Uterus (tissue), 4 donors: ENCODE results near the gene ZNF717. TPM values are rescaled to one million over a fixed set of nuclear protein-coding genes. Genes with fewer than 3 reads are reported as not detected.
"Not testable (repeated sequence)": the region's sequence is repeated elsewhere in the genome, so short reads cannot be mapped to it uniquely, and the experiment has no call there.

Experiments
- DNase-seq, 2 donors: peaks; one replicate each; pipeline ENCODE4 v3.0.0-alpha.2; 2019 to 2020
- H3K27ac ChIP-seq, 2 donors: fragments of 200-600 bp; sonication (generic); 1 replicate in 1 of 2; 2 replicates in 1 of 2; pipeline ENCODE4 v1.5.1; 2016 to 2018
- H3K27me3 ChIP-seq, 2 donors: fragments of 200-600 bp; sonication (generic); one replicate each; pipeline ENCODE4 v1.5.1; 2018 to 2019; ENCODE audit warnings: control low read depth in 1 of 2
- H3K36me3 ChIP-seq, 2 donors: fragments of 200-600 bp; sonication (generic); one replicate each; pipeline ENCODE4 v1.5.1; 2019; ENCODE audit warnings: control low read depth in 1 of 2
- H3K4me1 ChIP-seq, 2 donors: fragments of 200-600 bp; sonication (generic); one replicate each; pipeline ENCODE4 v1.5.1; 2018 to 2019; ENCODE audit warnings: control low read depth in 1 of 2
- H3K4me3 ChIP-seq, 2 donors: fragments of 200-600 bp; sonication (generic); 1 replicate in 1 of 2; 2 replicates in 1 of 2; pipeline ENCODE4 v1.5.1; 2018 to 2019; ENCODE audit warnings: mild to moderate bottlenecking in 1 of 2
- H3K9me3 ChIP-seq, 2 donors: fragments of 200-600 bp; sonication (generic); one replicate each; pipeline ENCODE4 v1.5.1; 2019; ENCODE audit warnings: control low read depth in 1 of 2
- POLR2A ChIP-seq, 2 donors: fragments of 450-650 bp; IDR thresholded peaks; one replicate each; pipeline ENCODE4 v1.6.1; 2016; ENCODE audit warnings: antibody characterized with exemption in 2 of 2, mild to moderate bottlenecking in 1 of 2, moderate library complexity in 1 of 2
- intact Hi-C: fragments of 100-400 bp; cut with DNase I; formaldehyde crosslinking; loops from one replicate; pipeline ENCODE4 v1.15.1; 2023; ENCODE audit warnings: low total_unique reads
- total RNA-seq, 4 donors: library from RNA; depleted of rRNA in 3 of 4; stranded (reverse); fragments of >200 nt in 3 of 4; gene quantifications; one replicate each; pipeline versions ENCODE4 v1.1.0 to v1.2.4, GENCODE V29; 2014 to 2023
- TF ChIP-seq, protein P1 (sequence below), 4 experiments: fragments of 200-600 bp in 2 of 4; fragments of 450-650 bp in 2 of 4; sonication (generic) in 2 of 4; IDR thresholded peaks; one replicate each; pipeline ENCODE4 v1.5.1; 2016 to 2019; ENCODE audit warnings: antibody characterized with exemption in 4 of 4, mild to moderate bottlenecking in 2 of 4, moderate library complexity in 1 of 4
- donor health status: DM: yes; HTN: yes; CAD: no.

Gene ZNF717
- 10 to 100 TPM; 11.3 to 30.3 (median 18.7) TPM for total RNA-seq

- intact Hi-C loops, H3K4me1 ChIP-seq: not testable (repeated sequence)
- TF ChIP-seq, protein P1, sequence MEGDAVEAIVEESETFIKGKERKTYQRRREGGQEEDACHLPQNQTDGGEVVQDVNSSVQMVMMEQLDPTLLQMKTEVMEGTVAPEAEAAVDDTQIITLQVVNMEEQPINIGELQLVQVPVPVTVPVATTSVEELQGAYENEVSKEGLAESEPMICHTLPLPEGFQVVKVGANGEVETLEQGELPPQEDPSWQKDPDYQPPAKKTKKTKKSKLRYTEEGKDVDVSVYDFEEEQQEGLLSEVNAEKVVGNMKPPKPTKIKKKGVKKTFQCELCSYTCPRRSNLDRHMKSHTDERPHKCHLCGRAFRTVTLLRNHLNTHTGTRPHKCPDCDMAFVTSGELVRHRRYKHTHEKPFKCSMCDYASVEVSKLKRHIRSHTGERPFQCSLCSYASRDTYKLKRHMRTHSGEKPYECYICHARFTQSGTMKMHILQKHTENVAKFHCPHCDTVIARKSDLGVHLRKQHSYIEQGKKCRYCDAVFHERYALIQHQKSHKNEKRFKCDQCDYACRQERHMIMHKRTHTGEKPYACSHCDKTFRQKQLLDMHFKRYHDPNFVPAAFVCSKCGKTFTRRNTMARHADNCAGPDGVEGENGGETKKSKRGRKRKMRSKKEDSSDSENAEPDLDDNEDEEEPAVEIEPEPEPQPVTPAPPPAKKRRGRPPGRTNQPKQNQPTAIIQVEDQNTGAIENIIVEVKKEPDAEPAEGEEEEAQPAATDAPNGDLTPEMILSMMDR (IDR thresholded peaks at IDR 0.05) = peak in 3 of 4 experiments; percentile 20 to 28 (median 25)
- TF ChIP-seq POLR2A (IDR thresholded peaks at IDR 0.05) = peak; percentile 21 to 58
Measured at GRCh38 chr3:75785081-75785755, at the start of gene ZNF717. TSS of gene ZNF717 (minus strand) at chr3:75785549. CDS start at chr3:75783362, 2,187 bp downstream.

DNA sequence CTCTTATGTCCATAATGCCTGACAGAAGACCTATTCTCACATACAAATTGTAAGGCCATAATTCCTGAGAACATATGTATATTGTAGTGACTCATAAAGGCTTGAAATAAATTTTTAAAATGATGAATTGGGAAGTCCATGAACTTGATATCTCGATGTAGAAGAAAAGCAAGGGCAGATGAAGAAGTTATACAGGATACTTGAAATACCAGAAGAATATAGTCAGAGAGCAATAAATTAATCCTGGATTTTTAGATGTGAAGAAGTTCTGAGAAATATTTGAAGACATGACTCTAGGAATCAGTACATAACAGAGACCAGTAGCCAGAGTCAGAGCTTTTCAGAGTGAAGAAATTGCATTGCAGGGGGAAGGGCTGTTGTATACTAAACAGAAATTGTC, 45.7 kb upstream of the ZNF717 start:
- DNase-seq, H3K27ac ChIP-seq, H3K4me1 ChIP-seq, H3K36me3 ChIP-seq, H3K27me3 ChIP-seq, H3K9me3 ChIP-seq, H3K4me3 ChIP-seq, intact Hi-C loops: not testable (repeated sequence)

More at GRCh38 chr3:75785081-75785755, at the start of gene ZNF717:
- H3K4me3 ChIP-seq = peak within 1 kb of the TSS; percentile 77 to 96
- not testable (repeated sequence) for H3K9me3 ChIP-seq, H3K27me3 ChIP-seq, H3K36me3 ChIP-seq
- peak; percentile 96 to 97 for DNase-seq
- H3K27ac ChIP-seq = peak within 1 kb of the TSS; percentile 87

- H3K36me3 ChIP-seq, intact Hi-C loops, H3K4me1 ChIP-seq, DNase-seq, H3K27ac ChIP-seq, H3K4me3 ChIP-seq, H3K27me3 ChIP-seq, H3K9me3 ChIP-seq: not testable (repeated sequence)
Measured at GRCh38 chr3:75818019-75818418, 32.7 kb upstream of the ZNF717 start.

DNA sequence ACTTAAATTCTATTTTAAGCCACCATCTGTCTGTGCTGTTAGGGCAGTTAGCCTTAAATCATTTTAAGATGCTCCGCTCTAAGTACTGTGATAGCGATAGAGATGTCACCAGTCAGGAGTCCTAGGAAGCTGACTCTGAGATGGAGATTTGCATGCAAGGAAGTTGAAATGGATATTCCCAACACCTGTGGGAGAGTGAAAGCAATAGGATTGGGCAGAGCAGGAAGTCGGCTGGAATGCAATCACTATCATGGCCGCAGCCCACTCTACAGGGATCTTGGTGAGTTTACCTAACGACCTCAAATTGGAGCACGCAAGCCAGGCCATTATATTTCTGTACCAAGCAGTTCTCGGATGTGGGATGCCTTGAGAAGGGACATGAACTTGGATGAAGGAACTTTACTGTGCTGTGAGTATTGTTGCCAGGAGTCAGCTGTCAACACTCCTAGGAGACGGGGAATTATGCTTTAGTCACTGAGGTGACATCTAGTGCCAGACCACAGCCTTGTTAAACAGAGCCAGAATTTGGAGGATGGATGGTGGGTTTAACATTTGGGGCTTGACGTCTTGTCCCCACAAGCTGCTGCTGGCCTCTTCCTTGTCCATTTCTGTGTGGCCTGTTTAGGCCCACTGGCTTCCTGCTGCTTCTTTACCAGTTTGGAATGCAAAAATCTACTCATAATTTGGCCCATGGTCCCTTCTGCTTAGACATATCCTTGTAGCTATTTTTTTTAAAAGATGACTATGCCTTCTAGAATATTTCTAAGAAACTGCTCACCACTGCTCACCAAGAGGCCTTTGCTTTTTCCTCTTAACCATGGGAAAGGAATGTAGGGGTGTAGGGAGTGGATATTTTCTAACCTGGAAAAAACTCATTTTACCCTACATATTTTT, 31.2 kb upstream of the ZNF717 start:
- DNase-seq, intact Hi-C loops, H3K36me3 ChIP-seq, H3K9me3 ChIP-seq, H3K27ac ChIP-seq, H3K4me3 ChIP-seq, H3K4me1 ChIP-seq, H3K27me3 ChIP-seq: not testable (repeated sequence)

DNA sequence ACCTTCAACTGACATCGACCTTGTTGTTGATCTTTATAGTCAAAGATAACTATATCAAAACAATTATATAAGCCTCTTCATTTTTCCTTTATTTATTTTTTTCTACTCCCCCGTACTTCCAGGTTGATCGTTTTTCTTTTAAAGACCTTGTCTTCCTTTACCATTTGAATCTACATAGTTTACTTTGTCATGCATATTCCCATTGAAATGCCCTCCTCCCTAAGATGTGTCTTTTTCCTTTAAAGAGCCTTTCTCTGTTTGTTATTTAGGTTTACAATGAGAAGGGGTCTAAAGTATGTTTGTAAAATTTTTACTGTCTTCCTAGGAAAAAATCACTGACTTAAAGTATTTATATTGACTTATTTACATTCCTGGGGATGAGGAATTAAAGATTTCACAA, 29.4 kb upstream of the ZNF717 start:
- H3K4me3 ChIP-seq = no peak overlapping the region
- no peak for TF ChIP-seq POLR2A (IDR thresholded peaks at IDR 0.05)
- TF ChIP-seq, protein P1 (IDR thresholded peaks at IDR 0.05) = no peak
- no peaks in the 10 kb centered on the region for H3K36me3 ChIP-seq
- no peak overlapping the region for H3K27ac ChIP-seq
- no peak for DNase-seq
- H3K4me1 ChIP-seq = no peaks in the 10 kb centered on the region
- intact Hi-C loops = no loop called here
- no peaks in the 10 kb centered on the region for H3K27me3 ChIP-seq
- H3K9me3 ChIP-seq = no peaks in the 10 kb centered on the region

DNA sequence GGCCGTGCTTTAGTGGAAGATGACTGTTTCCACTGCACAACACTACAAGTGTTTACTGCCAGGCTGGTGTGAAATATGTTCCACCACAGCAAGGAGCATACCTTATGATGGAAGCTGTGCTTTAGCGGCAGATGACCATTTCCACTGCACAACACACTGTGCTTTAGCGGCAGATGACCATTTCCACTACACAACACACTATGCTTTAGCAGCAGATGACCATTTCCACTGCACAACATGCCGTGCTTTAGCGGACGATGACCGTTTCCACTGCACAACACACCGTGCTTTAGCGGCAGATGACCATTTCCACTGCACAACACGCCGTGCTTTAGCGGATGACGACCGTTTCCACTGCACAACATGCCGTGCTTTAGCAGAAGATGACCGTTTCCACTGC, 2.8 kb downstream of the ZNF717 start:
- Histone ChIP-seq H3K36me3 (no peaks in the 10 kb centered on the region), H3K27ac (no peak overlapping the region), H3K4me1 (no peaks in the 10 kb centered on the region), H3K9me3 (peaks cover 0 to 5% of the 10 kb centered on the region in 2 donors), H3K27me3 (no peaks in the 10 kb centered on the region), H3K4me3 (no peak overlapping the region)
- intact Hi-C loops = no loop called here
- TF ChIP-seq POLR2A (IDR thresholded peaks at IDR 0.05) = no peak
- TF ChIP-seq, protein P1 (IDR thresholded peaks at IDR 0.05) = no peak
- no peak for DNase-seq
